ELR (cell line): ENCODE measurements around the gene TRA2A.
A peak's percentile ranks its signal among the peaks of the same experiment; 100 is the strongest.
"Not testable (repeated sequence)": the region's sequence is repeated elsewhere in the genome, so short reads cannot be mapped to it uniquely, and the experiment has no call there.

ENCODE experiments used
- DNase-seq: peaks from one replicate; pipeline ENCODE4 v3.0.0-alpha.2; 2015; ENCODE audit warnings: low read depth

TRA2A gene

DNA sequence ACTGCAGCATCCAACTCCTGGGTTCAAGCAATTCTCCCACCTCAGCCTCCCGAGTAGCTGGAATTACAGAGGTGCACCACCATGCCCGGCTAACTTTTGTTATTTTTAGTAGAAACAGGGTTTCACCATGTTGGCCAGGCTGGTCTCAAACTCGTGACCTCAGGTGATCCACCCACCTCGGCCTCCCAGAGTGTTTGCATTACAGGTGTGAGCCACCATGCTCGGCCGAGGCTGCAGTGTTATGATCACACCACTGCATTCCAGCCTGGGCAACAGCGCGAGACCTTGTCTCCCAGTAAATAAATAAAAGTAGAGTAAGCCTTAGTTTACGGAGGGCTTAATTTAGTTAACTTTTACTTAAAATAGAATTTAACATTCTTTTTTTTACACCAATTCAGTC lies 37.8 kb downstream of the TRA2A start:
- DNase-seq, result no peak

DNA sequence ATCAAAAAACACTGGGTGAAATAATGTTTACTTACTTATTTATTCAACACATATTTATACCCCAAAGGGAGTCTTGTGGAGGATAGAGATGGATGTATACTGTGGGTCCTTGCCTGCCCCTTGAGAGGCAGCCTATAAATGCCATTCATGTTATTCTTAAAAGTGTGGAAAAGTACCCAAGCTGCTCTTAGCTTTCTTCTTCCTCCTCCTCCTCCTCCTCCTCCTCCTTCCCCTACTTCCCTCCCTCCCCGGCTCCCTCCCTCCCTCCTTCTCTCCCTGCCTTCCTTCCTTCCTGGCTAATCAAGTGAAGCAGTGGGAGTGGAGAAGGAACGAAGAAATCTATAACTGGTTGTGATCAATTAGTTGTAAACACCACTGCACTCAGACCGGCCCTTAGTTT lies 40.3 kb downstream of the TRA2A start:
- DNase-seq, result no peak

DNA sequence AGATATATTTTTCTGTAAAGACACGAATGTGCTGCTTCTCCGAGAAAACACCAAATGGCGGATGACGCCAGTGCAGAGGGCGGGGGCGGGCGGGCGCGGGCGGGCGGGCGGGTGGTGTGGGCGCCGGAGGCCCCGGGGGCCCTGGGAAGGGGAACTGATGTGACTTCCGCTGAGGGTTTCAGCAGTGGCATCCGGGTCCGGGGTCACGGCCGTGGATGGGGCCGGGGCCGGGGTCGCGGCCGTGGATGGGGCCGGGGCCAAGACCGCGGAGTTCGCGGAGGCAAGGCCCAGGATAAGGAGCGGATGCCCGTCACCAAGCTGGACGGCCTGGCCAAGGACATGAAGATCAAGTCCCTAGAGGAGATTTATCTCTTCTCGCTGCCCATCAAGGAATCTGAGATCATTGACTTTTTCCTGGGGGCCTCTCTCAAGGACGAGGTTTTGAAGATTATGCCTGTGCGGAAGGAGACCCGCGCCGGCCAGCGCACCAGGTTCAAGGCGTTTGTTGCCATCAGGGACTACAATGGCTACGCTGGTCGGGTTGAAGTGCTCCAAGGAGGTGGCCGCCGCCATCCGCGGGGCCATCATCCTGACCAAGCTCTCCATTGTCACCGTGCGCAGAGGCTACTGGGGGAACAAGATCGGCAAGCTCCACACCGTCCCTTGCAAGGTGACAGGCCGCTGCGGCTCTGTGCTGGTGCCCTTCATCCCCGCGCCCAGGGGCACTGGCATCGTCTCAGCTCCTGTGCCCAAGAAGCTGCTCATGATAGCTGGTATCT lies 41.2 kb downstream of the TRA2A start:
- peak; percentile 50 for DNase-seq

DNA sequence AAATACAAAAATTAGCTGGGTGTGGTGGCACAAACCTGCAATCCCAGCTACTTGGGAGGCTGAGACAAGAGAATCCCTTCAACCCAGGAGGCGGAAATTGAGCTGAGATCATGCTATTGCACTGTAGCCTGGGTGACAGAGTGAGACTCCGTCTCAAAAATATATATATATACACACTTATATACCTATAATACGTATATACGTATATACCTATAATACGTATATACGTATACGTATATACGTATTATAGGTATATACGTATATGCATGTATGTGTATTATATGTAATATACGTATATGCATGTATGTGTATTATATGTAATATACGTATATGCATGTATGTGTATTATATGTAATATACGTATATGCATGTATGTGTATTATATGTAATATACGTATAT lies 43.1 kb downstream of the TRA2A start:
- not testable (repeated sequence) for DNase-seq

DNA sequence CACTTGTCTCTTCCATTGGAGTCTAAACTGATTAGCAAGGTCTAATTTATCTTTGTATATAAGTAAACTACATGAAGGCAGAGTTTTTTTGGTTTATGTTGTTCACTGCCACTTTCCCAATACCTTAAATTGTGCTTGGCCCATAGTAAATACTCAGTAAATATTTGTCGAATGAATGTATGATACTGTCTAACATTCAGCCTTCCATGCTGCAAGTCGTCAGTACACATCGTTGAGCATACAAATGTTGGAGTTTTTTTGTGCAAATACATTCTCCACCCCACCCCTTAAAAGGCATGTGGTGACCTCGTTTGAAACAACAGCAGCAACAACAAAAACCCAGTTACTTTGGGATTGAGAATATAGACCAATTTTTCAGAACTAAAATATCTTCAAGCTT lies 44.1 kb downstream of the TRA2A start:
- DNase-seq, result no peak

DNA sequence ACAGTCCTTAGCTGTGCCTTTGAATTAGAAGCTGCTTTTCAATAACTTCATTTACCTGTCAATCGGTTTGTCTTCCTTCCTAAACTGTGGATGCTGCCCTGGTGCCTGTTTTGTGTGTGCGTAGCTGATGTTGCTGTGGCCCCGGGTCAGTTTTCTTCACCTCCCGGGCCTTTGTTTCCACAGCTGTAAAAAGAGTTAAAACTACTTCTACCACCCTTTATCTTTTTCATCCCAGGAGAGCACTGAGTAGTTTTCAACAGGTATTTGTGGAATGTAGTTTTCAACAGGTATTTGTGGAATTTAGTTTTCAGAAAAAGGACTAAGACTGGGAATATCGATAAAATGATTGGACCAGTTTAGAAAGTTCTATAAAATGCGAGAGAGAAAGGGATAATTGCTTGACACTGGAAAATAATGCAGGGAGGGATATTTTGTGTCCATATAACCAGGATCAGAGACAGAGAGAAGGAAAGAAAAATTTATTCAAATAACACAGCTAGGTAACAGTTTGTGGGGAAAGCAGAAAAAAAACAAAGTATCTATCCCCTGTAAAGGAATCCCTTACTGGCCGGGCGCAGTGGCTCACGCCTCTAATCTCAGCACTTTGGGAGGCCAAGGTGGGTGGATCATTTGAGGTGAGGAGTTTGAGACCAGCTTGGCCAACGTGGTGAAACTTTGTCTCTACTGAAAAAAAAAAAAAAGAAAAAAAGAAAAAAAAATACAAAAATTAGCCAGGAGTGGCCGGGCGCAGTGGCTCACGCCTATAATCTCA lies 45.6 kb downstream of the TRA2A start:
- no peak for DNase-seq

DNA sequence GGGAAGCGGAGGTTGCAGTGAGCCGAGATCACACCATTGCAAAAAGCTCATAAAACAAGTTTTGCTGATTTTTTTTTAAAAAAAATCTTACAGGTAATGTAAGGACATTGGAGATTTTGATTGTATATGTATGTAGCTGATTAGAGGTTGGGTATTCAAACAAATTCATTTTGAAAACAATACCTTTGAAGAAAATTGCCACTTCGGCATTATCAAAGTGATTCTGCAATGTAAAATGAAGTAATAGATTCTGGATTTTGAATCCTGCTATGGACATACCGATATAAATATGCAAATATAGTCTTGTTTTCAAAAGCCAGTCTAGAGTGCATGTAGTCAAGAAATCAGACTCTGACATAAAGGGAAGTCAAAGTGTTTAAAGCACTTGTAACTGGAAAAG lies 49.1 kb downstream of the TRA2A start:
- DNase-seq, result no peak

DNA sequence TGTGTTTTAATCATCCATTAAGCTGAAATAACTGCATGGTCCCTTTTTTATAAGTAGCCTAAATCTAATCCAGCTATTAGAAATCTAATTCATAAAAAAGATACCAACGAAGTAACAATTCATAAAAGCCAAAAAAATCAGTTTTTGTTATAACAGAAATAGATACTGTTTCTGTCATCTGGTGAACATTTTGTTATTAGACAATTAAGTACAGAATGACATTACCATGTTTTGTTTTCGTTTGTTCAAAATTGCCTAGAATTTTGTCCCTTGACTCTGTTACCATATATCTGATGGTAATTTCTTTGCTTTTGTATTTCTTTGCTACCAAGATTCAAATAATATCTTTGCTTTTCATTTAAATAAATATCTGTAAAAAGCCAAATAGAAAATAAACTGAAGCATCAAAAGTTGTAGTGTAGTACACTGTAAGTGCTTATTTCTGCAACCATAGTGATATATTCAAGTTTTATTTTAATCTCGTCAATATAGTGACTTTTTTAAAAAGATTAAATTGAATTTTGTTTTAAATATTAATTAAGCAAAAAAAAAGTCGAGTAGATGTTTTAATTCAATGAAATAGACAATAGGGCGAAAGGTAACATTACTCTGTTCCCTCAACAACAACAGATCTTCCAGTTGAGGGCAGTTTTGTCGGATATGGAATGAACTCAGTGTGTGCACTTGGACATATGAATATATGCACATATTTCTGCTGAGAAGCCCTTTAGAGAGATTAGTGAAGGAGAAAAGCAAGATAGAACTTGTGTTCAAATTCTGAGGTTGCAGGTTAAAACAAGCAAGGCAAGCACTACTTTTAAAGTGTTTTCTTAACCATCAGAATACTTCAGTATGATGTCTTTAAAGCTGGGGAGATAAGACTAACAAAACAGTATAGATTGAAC lies 53.6 kb downstream of the TRA2A start:
- no peak for DNase-seq

DNA sequence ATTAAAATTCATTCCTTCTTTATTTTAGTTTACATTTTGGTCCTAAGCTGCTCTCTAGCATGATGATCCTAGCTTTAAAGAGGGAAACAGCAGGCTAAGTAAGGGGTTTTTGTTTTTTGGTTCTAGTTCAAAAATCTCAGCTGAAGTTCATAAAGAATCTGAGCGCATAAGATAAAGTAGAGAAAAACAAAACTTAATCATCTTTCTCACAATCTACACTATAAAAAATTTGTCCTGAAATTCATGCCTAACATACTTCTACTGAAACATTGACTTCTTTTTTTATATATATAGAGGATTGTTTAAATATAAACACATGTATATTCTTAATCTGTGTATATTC lies 54.7 kb downstream of the TRA2A start:
- DNase-seq, result no peak

DNA sequence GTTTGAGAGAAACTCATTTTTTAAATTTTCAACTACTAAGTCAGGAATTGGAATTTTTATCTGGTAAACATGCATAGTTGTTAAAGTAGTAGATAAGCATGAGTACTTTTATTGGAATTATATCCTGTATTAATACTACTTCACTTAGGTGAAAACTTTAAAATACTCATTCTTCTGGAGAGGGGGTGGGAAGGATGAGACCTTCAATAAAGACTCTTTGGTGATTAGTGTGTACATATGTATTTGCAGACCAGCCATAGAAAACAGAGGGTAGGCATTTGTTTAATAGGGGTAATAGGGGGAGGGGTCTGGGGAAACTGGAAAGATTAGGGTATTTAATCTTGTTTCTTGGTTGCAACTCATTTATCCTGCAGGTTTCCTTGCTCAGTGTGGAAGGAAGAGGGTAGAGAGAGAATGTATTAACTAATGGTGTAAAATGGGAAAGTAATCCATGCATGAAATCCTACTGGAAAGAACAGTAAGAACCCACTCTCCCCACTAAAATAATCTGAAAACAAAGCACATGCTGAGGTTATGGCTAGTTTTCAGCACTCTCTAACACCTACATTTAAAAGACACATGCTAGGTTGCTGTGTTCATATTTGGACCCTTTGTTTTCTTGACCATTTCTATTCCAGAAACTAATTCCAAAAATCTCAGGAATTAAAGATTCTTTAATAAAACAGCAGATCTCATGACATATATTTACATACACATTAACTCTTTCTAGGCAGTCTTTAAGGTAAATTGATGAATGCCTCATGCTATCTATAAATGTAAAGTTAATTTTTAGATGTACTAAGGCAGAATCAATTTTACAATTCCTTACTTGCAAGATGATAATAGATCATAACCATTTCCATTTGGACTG lies 55.3 kb downstream of the TRA2A start:
- peak; percentile 49 for DNase-seq

DNA sequence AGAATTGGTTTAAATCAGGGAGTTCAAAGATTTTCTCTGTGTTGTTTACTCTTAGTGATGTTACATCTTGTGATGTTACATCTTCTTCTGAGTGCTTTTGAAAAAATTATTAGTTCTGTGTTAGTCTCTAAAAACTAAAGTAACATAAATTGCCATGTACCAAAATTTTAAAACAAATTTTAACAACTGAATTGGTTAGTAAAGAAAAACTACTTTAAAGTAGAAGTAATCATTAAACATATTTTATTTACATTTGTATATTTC lies 56.3 kb downstream of the TRA2A start:
- no peak for DNase-seq

DNA sequence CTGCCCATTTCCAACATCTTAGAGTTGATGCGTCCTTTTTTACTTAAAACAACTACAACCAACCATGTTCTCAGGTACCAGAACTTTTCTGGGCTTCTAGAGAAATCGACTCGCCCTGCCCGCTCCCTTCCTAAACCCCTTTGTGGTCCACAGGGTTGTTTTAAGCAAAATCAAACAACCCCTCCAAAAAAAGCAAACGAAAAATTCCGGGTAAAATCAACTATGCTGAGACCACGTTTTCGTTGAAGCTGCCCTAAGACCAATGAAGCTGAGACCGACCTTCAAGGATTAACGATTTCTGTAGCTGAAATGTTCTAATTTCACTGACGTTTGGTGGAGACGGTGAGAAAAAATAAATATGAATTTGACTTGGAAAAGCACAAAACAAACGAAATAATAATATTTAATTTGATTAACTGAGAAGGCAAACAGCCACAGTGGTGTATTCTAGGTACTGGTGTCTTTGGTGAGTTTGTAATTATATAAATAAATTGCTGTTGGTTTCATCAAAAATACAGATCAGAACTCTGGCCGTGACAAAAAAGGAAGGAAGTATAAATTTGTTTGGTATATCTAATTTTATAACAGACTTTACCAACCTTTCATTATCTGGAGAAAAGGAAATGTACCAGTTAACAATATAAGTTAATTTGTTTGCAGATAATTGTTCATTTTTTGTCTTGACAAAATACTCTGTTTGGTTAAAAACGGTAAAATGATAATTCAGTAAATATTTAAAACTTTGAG lies 56.8 kb downstream of the TRA2A start:
- no peak for DNase-seq

DNA sequence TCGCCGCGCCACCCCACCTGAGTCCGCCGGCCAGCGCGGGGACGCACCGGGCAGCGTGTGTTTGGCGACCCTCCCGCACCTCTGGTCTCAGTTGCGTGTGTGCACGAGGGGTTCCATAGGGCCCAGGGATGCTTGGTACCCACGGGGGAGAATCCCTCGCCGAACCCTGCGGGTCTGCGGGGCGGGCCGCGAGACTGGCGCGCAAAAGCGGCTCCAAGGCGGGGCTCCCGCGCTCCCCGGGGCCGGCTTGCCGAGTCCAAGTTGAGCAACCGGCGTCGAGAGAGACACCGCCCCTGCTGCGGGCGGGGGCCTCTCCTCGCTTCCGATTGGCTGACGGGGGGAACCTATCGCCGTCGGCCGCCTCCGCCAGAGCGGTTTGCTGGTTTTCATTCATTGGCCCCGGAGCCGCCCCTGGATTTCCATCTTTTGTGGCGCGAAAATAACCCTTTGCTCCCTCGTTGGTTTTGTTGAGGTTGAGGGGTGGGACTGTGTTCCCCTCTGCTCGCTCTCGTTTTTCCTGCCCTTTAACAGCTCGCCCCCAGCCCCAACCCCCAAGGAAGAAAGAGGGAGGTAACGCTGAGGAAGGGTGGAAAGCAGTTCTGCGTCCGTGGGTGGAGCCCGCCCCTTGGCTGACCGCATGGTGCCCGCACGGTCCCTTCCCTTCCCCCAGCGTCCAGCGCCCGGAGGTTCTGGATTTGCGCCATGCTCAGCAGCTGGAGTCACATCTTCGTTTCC lies 57.5 kb downstream of the TRA2A start:
- DNase-seq, result peak; percentile 99

DNA sequence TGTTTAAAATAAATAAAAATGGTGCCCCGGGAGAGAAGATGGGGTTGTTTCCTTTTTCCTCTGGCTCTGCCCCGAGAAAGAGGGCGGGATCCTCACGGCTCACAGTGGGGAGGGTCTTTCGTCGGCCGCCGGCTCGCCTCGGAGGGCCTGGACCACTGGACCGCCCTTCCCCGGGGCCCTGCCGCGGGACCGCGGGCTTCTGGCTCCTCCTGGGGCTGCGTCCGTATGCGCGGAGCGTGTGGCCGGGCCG lies 58.0 kb downstream of the TRA2A start:
- peak; percentile 58 for DNase-seq

DNA sequence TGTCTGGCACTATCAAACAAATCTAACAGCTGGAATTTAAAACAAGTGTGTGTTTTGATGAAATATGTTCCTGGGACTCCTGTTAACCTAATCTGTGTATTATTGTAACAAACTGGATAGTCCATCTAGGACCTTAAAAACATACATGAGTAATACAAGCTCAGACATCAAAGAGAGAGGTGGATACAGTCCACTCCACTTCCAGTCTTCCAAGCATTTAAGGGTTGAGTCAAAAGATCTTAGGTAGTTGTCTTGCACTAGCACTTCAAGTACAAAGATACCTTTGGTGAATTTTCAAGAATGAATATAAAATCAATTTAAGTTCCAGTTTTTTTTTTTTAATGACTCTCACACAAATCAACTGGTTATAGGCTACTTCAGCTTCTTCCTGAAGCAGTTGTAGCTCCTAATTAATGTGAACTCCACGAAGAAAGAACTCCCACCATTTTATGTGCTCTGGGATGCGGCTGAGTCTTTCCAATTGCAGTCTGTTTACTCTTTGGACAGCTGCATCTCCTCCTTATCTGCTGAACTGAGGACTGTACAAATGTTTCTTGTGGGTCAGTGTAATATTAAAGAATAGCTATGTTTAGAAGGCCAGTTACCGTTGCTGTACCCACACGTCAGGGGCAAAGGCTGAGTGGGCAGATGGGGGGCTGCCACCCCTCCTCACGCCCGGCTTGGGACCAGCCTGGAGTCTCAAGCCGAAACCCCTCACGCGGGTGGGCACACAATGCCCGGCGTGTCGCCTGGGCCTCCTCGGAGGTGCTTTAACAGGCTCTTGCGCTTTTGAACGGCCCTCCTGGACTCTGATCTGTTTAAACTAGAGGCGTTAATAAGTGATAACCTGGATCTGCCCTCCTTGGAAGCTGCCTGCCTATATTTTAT lies 58.6 kb downstream of the TRA2A start:
- peak; percentile 59 for DNase-seq

DNA sequence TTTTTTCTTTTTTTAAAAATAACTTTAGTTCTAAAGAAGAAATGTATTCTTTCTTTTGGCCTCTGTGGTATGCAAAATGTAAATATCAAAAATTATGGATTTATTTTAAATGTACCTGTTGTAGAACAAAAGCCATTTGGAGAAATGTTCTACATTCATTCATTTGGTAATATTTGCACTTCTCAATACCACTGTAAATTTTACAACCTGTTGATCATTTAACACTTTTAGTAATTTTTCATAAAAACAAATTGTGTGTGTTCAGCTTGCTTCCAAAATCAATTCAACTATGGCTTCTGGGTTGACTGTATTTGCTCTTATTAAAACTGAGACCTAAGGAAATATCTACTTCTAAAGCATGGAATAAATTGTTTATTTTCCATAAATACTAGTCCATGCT lies 59.2 kb downstream of the TRA2A start:
- no peak for DNase-seq

DNA sequence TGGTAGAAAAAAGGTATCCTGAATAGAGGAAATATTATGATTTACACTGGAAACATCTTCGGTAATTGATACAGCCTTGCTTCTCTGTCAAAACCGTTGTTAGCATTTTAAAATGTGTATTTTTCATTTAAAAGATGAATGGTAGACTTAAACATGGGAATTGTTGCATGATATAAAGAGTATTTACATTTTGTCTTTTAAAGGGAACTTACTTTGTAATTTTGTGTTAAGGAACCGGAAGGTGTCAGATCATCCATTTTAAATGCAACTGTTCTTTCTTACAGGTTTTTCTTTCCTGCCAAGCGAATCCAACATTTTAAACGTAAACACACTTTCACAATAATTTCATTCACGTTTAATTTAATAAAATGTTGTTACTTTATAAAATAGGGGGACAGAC lies 59.7 kb downstream of the TRA2A start:
- DNase-seq, result no peak

DNA sequence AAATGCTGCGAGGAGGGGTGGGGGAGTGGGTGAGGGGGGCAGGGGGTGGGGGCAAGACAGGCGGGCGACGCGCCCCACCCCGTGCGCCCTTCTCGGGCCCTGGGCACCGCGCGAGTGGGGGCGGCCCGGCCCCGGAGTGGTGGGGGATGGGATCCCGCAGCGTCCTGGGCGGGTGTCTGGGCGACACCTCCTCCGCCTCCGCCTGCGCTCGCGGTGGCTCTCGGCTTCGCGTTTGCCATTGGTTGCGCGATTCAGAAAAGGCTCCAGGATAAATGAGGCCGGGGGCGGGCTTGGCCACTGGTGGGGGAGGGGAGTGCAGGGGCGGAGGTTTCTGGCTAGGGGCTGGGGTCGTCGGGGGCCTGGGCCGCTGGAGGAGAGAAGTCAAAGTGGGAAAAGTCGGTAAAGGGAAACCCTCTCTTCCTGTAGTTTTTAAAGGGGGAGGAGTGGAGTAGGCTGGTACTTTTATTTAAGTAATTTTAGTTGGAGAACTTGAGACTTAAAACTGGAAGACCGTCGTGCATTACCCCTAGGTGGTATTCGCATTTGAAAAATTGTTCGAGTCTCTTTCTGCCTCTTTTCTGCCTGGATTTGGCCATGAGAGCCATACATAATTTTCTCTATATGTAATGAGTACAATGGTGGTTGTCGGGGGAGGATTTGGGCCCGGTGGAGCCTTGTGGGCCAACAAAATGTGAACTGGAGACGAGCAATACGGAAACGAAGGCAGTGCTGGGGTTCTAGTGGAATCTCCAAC lies 60.5 kb downstream of the TRA2A start:
- peak; percentile 87 for DNase-seq
